ENCODE data around the gene BRD9. TPM values are rescaled to one million over a fixed set of nuclear protein-coding genes. Genes with fewer than 3 reads are reported as not detected.
A peak's percentile ranks its signal among the peaks of the same experiment; 100 is the strongest.

Gene BRD9
- total and polyA plus RNA-seq, 2 of the 4 experiments (the other 2 are of a cell fraction) = 22.0 to 43.4 TPM

DNA sequence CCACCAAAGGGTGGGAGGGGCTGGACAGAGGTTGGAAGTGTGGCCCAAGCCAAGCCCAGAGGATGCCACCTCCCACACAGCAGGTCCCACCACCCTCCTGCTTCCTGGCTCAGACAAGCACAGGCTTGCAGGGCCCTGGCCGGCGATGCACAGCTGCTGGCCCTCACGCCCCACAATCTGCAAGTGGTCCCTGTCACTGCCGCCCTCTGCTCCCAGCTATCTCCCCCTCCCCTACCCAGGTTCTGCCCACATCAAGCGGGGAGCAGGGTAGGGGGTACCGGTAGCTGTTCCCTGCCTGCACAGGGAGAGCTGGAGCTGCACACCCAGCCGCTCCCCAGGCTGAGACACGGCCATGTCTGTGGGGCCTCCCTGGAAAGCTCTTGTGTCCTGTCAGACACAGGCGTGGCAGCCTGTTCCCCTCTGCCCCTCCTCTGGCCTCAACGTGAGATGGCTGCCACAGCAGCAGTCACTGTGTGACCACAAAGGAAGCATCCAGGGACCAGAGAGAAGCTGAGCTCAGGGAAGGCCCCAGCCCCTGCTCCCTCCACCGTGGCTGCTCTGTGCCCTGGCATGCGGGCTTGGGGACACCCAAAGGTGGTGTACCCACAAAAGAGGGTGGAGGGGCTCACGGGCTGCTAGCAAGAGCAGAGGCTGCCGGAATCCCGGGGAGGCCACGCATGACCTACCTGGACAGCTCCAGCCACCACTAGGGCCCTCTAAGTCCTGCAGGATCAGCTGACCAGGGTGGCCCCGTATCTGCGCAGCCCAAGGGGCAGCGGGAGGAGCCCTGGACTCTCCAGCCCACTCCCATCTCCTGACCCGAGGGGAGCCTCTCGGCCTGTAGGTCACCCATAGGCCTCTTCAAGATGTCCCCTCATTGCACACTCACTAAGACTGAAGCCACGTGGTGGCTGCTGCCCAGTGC, 30.9 kb downstream of the BRD9 start:
- Histone ChIP-seq H3K9me3 (ENCODE audit: control insufficient read depth, insufficient read depth, low read length) (no peaks in the 10 kb centered on the region), H3K14ac (replicated peaks; ENCODE audit: low read depth, low read length) (no peak overlapping the region), H3K4ac (ENCODE audit: low read depth, low read length) (no peak overlapping the region), H2AK9ac (replicated peaks; ENCODE audit: low read depth, low read length, poor library complexity) (peak overlapping the region; percentile 42), H3K27ac (ENCODE audit: insufficient read depth, low read length) (no peak overlapping the region), H2AFZ (replicated peaks; ENCODE audit: low read length, poor library complexity) (peak overlapping the region; percentile 11), H3K18ac (ENCODE audit: low read depth, low read length) (no peak overlapping the region), H2BK20ac (ENCODE audit: low read depth, low read length) (no peak overlapping the region), H3K56ac (ENCODE audit: extremely low read depth, insufficient read depth, low read length) (no peak overlapping the region), H3K79me1 (ENCODE audit: low read depth in 1 of 2, low read length in 2 of 2) (peaks cover 2 to 4% of the 10 kb centered on the region in 2 experiments; a peak in 2 of 4 replicates), H4K91ac (ENCODE audit: insufficient read depth, low read depth, low read length) (no peak overlapping the region), H3K9ac (ENCODE audit: low read depth, low read length) (no peak overlapping the region), H3K4me3 (ENCODE audit: insufficient read depth, low read depth, low read length) (no peak overlapping the region), H2BK5ac (ENCODE audit: low read depth, low read length, poor library complexity, severe bottlenecking) (no peak overlapping the region), H3K4me1 (ENCODE audit: control insufficient read depth, insufficient read depth, low read length) (no peaks in the 10 kb centered on the region), H4K20me1 (ENCODE audit: insufficient read depth, low read length) (peaks cover 19% of the 10 kb centered on the region), H2AK5ac (ENCODE audit: low read depth, low read length) (no peak overlapping the region), H3K36me3 (ENCODE audit: control insufficient read depth, insufficient read depth, low read length) (peaks cover 36% of the 10 kb centered on the region), H2BK120ac (ENCODE audit: low read depth, low read length) (no peak overlapping the region), H3K27me3 (ENCODE audit: control insufficient read depth, insufficient read depth, low read length) (no peaks in the 10 kb centered on the region), H3K23ac (ENCODE audit: low read depth, low read length) (no peak overlapping the region), H3K9me1 (ENCODE audit: insufficient read depth, low read length) (peaks cover 2% of the 10 kb centered on the region), H3K4me2 (ENCODE audit: low read depth, low read length) (no peak overlapping the region), H2BK15ac (ENCODE audit: low read depth, low read length) (no peak overlapping the region), H4K8ac (ENCODE audit: low read depth in 2 of 2, low read length in 2 of 2) (no peak overlapping the region), H4K5ac (ENCODE audit: low read depth, low read length) (no peak overlapping the region)
- no peak for DNase-seq
- no peak for TF ChIP-seq NFE2L2 (IDR thresholded peaks at IDR 0.05; ENCODE audit: low read depth, low read length)
- no peak for TF ChIP-seq POLR2A (IDR thresholded peaks at IDR 0.05; ENCODE audit: low read depth, low read length)
- TF ChIP-seq BHLHE40 (IDR thresholded peaks at IDR 0.05; ENCODE audit: low read depth, low read length) = no peak
- no peak for TF ChIP-seq CTCF (conservative IDR thresholded peaks at IDR 0.05; ENCODE audit: low read depth, low read length)
- TF ChIP-seq, protein P1, sequence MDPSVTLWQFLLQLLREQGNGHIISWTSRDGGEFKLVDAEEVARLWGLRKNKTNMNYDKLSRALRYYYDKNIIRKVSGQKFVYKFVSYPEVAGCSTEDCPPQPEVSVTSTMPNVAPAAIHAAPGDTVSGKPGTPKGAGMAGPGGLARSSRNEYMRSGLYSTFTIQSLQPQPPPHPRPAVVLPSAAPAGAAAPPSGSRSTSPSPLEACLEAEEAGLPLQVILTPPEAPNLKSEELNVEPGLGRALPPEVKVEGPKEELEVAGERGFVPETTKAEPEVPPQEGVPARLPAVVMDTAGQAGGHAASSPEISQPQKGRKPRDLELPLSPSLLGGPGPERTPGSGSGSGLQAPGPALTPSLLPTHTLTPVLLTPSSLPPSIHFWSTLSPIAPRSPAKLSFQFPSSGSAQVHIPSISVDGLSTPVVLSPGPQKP (IDR thresholded peaks at IDR 0.05; ENCODE audit: borderline replicate concordance, low read depth, low read length) = no peak
- no peak for TF ChIP-seq CHD1 (IDR thresholded peaks at IDR 0.05; ENCODE audit: low read depth, low read length)
- CTCF ChIA-PET = no interaction called here
- BruUV-seq (replicated peaks) = no TSS peak
- in situ Hi-C loops (cut with MboI; ENCODE audit: low sequenced_read_pairs) (no loop called here), dilution Hi-C loops (cut with HindIII; ENCODE audit: low sequenced_read_pairs, unreplicated experiment) (no loop called here), intact Hi-C loops (cut with micrococcal nuclease) (no loop called here)
- ATAC-seq (ENCODE audit: low read depth) = no peak
- POLR2A ChIA-PET (ENCODE audit: unreplicated experiment) = no interaction called here
- 95% methylated on average over 11 of the region's 22 CpGs; no CpG with 5 or more reads in 1 of the 2 experiments for whole genome bisulfite sequencing, 2 experiments (ENCODE audit: extremely low coverage in 2 of 2, insufficient read length in 1 of 2)

Measured in IMR-90 (cell line).